Measurements from ENCODE around the gene SPRYD4. TPM values are rescaled to one million over a fixed set of nuclear protein-coding genes. Genes with fewer than 3 reads are reported as not detected.
"Not testable (repeated sequence)": the region's sequence is repeated elsewhere in the genome, so short reads cannot be mapped to it uniquely, and the experiment has no call there.

Gene SPRYD4
- total RNA-seq, 2 donors from 2014 or later: 2.6 to 5.1 TPM

DNA sequence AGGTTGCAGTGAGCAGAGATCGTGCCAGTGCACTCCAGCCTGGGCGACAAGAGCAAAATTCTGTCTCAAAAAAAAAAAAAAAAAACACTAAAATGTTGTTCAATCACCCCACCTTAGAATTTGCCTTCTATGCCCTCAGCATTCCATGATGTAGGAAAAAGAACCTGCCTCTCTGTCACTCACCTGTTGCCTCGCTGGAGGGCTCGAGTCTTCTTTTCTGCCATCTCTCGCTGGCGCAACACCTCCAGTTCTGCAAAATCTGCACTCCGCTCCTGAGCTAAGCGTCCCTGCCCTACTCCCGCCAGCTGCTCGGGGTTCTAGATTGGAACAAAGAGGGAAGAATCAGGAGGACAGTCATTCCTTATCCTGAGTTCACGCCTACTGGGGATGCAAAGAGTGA is 37.1 kb upstream of the SPRYD4 start:
- Histone ChIP-seq H3K9me3 (no peaks in the 10 kb centered on the region), H3K4me3 (no peak overlapping the region), H3K36me3 (no peaks in the 10 kb centered on the region), H3K4me1 (replicated peaks) (no peaks in the 10 kb centered on the region), H3K27ac (no peak overlapping the region), H3K27me3 (replicated peaks; ENCODE audit: insufficient read depth) (no peaks in the 10 kb centered on the region)
- TF ChIP-seq POLR2AphosphoS5 (IDR thresholded peaks at IDR 0.05): no peak
- TF ChIP-seq POLR2A (IDR thresholded peaks at IDR 0.05): no peak
- TF ChIP-seq, protein P1, sequence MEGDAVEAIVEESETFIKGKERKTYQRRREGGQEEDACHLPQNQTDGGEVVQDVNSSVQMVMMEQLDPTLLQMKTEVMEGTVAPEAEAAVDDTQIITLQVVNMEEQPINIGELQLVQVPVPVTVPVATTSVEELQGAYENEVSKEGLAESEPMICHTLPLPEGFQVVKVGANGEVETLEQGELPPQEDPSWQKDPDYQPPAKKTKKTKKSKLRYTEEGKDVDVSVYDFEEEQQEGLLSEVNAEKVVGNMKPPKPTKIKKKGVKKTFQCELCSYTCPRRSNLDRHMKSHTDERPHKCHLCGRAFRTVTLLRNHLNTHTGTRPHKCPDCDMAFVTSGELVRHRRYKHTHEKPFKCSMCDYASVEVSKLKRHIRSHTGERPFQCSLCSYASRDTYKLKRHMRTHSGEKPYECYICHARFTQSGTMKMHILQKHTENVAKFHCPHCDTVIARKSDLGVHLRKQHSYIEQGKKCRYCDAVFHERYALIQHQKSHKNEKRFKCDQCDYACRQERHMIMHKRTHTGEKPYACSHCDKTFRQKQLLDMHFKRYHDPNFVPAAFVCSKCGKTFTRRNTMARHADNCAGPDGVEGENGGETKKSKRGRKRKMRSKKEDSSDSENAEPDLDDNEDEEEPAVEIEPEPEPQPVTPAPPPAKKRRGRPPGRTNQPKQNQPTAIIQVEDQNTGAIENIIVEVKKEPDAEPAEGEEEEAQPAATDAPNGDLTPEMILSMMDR (IDR thresholded peaks at IDR 0.05): no peak
- intact Hi-C loops (cut with DNase I): no loop called here
- 97% methylated on average over 11 of the region's 11 CpGs for WGBS
- no peak for DNase-seq (ENCODE audit: low spot score)

DNA sequence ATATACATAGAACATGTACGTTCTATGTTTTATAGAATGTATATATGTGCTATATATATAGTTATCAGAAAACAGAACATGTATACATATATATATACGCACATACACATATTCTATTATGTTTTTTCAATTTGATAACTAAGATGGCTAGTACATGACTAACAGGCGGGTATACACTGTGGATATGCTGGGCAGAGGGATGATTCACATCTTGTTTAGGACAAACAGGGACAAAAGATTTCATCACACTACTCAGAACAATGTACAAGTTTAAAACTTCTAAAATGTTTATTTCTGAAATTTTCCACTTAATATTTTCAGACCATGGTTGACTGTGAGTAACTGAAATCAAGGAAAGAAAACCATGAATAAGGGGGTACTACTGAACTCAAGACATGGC is 36.5 kb upstream of the SPRYD4 start:
- no peaks in the 10 kb centered on the region for H3K27me3 ChIP-seq (replicated peaks; ENCODE audit: insufficient read depth)
- TF ChIP-seq POLR2AphosphoS5 (IDR thresholded peaks at IDR 0.05) (no peak), POLR2A (IDR thresholded peaks at IDR 0.05) (no peak)
- TF ChIP-seq, protein P1 (IDR thresholded peaks at IDR 0.05): no peak
- 95% methylated on average over 3 of the region's 3 CpGs for WGBS
- intact Hi-C loops (cut with DNase I): no loop called here
- H3K9me3 ChIP-seq: no peaks in the 10 kb centered on the region
- H3K36me3 ChIP-seq: no peaks in the 10 kb centered on the region
- H3K4me1 ChIP-seq (replicated peaks): no peaks in the 10 kb centered on the region
- no peak overlapping the region for H3K4me3 ChIP-seq
- H3K27ac ChIP-seq: no peak overlapping the region
- DNase-seq (ENCODE audit: low spot score): no peak

DNA sequence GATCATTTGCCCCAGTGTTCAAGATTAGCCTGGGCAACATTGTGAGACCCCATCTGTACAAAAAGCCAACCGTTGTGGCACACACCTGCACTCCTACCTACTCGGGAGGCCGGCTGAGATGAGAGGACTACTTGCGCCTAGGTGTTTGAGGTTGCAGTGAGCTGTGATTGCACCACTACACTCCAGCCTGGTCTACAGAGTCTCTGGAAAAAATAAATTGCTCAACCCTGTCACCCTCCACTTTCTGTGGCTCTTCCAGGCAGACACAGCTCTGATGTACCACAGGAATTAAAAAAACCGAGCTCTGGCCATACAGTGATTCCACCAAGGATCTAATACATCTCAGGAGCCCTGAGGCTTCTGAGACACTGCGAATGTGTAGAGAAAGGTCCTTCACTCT is 33.5 kb upstream of the SPRYD4 start:
- 93% methylated on average over 6 of the region's 6 CpGs for WGBS
- DNase-seq (ENCODE audit: low spot score): no peak
- Histone ChIP-seq H3K36me3 (no peaks in the 10 kb centered on the region), H3K27me3 (replicated peaks; ENCODE audit: insufficient read depth) (no peaks in the 10 kb centered on the region), H3K4me3 (no peak overlapping the region), H3K27ac (no peak overlapping the region), H3K9me3 (no peaks in the 10 kb centered on the region), H3K4me1 (replicated peaks) (no peaks in the 10 kb centered on the region)
- intact Hi-C loops (cut with DNase I): no loop called here
- TF ChIP-seq POLR2AphosphoS5 (IDR thresholded peaks at IDR 0.05) (no peak), POLR2A (IDR thresholded peaks at IDR 0.05) (no peak)
- TF ChIP-seq, protein P1 (IDR thresholded peaks at IDR 0.05): no peak

DNA sequence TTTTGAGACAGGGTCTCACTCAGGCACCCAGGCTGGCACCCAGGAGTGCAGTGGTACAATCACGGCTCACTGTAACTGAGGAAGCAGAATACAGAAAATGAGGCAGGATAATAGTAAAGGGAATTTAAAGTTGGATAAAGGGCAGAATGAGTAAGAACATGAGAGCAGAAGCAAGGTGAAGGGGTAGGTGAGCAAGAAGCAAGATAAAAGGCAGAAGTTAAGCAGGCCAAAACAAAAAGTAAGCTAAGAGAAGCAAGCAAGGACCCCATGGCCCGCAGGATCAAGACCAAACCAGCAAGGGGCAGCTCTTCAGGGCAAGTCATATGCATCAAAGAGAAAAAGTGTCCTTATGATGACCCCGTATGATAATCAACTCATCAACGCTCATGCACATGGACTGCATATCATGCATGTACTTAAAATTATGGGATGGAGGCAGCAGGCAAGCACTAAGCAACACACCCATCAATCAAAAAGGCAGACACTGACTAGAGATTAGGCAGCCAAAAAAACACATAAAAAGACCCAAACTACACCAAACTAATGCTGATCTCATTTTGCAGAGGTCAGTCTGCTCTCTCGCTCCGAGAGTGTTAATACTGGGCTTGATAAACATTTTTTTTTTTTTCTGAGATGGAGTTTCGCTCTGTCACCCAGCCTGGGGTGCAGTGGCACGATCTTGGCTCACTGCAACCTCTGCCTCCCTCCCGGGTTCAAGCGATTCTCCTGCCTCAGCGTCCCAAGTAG is 30.8 kb upstream of the SPRYD4 start:
- no peaks in the 10 kb centered on the region for H3K36me3 ChIP-seq
- TF ChIP-seq POLR2A (IDR thresholded peaks at IDR 0.05): no peak
- no peak for TF ChIP-seq POLR2AphosphoS5 (IDR thresholded peaks at IDR 0.05)
- TF ChIP-seq, protein P1 (IDR thresholded peaks at IDR 0.05): no peak
- H3K27ac ChIP-seq: no peak overlapping the region
- intact Hi-C loops (cut with DNase I): no loop called here
- no peaks in the 10 kb centered on the region for H3K27me3 ChIP-seq (replicated peaks; ENCODE audit: insufficient read depth)
- no peak overlapping the region for H3K4me3 ChIP-seq
- no peaks in the 10 kb centered on the region for H3K9me3 ChIP-seq
- H3K4me1 ChIP-seq (replicated peaks): no peaks in the 10 kb centered on the region
- 88% methylated on average over 11 of the region's 11 CpGs for WGBS
- DNase-seq (ENCODE audit: low spot score): no peak

DNA sequence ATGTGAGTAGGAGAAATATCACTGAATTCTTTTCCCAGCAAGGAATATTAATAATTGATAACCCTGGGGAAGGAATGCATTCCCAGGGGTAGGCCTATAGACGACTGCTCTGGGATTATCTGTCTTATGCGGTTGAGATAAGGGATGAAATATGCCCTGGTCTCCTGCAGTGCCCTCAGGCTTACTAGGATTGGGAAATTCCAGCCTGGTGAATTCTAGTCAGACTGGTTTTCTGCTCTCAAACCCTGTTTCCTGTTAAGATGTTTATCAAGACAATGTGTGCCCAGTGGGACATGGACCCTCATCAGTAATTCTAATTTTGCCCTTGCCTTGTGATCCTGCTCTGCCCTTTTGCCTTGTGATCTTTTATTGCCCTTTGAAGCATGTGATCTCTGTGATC is 25.2 kb upstream of the SPRYD4 start:
- H3K4me1 ChIP-seq (replicated peaks); H3K27ac ChIP-seq; H3K4me3 ChIP-seq; H3K27me3 ChIP-seq (replicated peaks; ENCODE audit: insufficient read depth); H3K36me3 ChIP-seq; intact Hi-C loops (cut with DNase I); DNase-seq (ENCODE audit: low spot score); H3K9me3 ChIP-seq: not testable (repeated sequence)
- WGBS: 47% methylated on average over 2 of the region's 2 CpGs

Data from prostate gland (tissue), 2 donors.